Head of caudate nucleus (tissue), 42 donors: Measurements from ENCODE around the gene ANAPC4.
"Not testable (repeated sequence)": the region's sequence is repeated elsewhere in the genome, so short reads cannot be mapped to it uniquely, and the experiment has no call there.

Experiments used
- DNase-seq, 42 donors: peaks; one replicate each; pipeline versions ENCODE4 v3.0.0 to v3.0.0-alpha.2; 2020 to 2021; ENCODE audit warnings: mixed read lengths in 7 of 42
- intact Hi-C: fragments of 100-400 bp; cut with DNase I; formaldehyde crosslinking; loops from one replicate; pipeline ENCODE4 v1.15.0; 2022

ANAPC4 gene

DNA sequence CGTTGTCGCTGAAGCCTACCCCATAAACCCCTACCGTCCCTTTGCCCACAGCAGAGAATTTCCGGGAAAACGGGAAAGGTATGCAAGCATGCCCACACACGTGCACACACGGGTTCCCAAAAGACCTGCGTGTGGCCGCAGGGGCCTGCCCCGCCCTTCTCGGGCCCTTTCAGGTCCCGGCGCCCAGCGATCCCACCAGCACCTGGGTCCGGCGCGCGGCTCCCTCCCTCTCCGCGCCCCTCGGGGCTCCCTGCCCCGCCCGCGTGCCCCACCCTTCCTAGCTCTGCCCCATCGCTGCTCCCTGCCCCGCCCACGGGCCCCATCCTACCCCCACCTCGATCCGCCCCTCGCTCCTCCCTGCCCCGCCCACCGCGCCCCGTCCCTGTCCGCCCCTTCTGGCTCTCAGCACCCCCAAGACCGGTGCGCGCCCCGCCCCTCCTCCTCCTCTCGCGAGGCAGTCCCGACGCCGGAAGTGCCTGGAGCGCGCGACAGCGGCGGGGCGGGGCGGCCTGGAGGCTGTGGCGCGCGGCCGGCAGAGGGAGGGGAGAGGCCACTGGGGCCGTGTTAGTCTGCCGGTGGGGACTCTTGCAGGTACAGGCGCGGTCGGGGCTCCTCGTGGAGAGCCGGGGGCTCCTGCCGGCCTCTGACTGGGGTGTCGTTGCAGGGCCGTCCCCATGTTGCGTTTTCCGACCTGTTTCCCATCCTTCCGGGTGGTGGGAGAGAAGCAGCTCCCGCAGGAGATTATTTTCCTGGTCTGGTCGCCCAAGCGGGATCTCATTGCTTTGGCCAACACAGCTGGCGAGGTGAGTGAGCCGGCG lies at the start of gene ANAPC4:
Gene ANAPC4 (plus strand): TSS at position 510 of the 818 bp plus-strand sequence. CDS start 165 bp downstream, at position 675.
- intact Hi-C loops: loop anchor here (10.0 kb wide), 1 partner anchor 212 kb away; the partner anchor contains the start of gene SEPSECS
- DNase-seq: peak; percentile 67 to 98 (median 92)

DNA sequence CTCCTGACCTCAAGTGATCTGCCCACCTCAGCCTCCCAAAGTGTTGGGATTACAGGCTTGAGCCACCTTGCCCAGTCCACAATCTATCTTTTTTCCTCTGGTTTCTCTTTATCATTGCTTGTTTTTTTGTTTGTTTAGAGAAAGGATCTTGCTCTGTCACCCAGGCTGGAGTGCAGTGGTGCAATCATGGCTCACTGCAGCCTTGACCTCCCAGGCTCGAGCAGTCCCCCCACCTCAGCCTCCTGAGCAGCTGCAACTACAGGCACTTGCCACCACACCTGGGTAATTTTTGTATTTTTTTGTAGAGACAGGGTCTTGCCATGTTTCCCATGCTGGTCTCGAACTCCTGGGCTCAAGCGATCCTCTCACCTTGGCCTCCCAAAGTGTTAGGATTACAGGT lies 48.6 kb upstream of the ANAPC4 start:
- DNase-seq, intact Hi-C loops: not testable (repeated sequence)

DNA sequence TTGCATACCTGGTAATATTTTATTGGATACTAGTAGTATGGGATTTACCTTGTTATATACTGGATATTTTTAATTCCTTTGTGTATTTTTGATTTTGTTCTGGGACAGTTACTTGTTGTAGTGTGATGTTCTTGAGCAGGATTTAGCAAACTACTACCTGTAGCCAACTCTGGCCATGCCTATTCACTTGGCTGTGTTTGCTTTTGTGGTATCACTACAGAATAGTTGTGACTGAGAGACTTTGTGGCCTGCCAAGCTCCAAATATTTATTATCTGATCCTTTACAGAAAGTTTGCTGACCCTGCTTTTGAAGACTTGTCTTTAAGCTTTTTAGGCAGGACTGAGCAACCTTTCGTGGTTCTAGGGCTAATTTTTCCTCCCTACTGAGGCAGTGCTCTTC lies 46.7 kb upstream of the ANAPC4 start:
- DNase-seq: no peak

GRCh38 chr4:25330905-25331808 lies 45.9 kb upstream of the ANAPC4 start:
- DNase-seq: peak in 3 of 42 donors; percentile 14 to 48 (median 18)
- intact Hi-C loops: no loop called here

More for the DNA sequence above, 46.7 kb upstream of the ANAPC4 start:
- intact Hi-C loops: no loop called here

DNA sequence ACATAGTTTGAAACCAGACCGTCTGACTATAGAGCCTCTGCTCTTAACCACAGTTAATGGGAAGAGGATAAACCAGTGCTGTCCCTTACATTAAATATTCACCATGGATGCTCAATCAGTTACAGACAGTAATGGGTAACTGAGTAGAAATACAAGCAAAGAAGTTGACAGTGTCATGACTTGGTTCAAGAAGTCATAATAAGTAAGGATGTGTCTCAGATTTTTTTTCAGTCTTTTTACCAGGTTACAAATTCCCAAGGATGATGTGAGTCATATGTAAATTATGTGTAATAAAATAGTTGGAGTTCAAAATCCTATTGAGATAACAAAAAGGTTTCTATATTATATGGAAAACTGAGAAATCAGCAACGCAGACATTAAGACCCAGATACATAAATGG lies 33.4 kb upstream of the ANAPC4 start:
- no peak for DNase-seq

DNA sequence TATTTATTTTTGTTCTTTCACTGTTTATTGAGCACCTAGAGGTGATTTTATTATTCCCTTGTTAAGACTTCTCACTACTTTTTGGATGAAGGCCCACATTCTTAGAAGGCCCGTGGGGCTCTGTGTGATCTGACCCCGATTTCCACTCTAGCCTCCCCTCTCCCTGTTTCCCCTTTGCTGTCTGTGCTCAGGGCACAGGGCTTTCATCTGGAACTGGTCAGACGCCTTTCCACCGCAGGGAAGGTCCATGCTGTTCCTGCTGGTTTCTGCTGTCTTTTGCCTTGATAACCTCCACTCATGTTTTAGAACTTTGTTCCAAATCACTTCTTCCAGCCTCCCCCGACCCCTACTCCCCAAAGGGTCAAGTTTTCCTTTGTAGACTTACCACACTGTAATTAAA lies 31.3 kb upstream of the ANAPC4 start:
- intact Hi-C loops: no loop called here
- DNase-seq: no peak

More for the DNA sequence above, 33.4 kb upstream of the ANAPC4 start:
- intact Hi-C loops: no loop called here

DNA sequence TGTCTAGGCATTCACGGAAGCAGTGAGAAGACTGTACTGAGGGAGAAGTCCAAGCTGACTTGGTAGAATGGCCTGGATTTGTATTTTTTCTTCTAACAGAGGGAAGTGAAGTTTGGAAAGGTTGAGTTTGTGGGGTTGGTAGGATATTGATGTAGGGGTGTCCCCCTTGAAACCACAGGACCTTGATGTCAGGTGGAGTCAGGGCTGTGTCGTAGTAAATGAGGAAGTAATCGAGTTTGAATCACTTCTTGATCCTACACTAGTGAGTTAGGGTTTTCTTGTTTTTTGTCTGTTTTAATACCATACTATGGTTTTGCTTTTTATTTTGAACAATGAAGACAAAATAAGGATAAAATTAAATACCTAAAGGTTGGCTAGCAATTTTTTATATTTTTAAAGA lies 30.1 kb upstream of the ANAPC4 start:
- intact Hi-C loops: no loop called here
- DNase-seq: no peak

DNA sequence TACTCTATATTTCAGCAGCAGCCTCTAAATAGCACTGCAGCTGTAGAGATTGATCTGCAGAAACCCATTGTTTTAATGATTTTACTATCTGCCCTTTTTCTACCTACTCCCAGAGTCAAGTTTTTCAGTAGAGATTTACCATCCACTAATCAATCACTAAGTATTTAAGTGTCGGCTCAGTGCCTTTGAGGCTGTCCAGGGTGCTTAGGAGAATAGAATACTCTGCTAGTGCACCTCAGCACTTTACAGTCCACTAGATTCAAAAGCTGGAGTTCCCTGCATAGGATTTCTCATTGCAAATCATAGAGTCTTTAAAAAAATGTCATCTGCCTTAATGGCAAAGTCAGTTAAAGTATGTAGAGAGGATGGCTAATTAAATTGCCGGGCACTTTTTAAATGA lies 29.6 kb upstream of the ANAPC4 start:
- intact Hi-C loops: no loop called here
- DNase-seq: no peak

- intact Hi-C loops: no loop called here
- no peak for DNase-seq
Observed at GRCh38 chr4:25347971-25348370, 29.1 kb upstream of the ANAPC4 start.

DNA sequence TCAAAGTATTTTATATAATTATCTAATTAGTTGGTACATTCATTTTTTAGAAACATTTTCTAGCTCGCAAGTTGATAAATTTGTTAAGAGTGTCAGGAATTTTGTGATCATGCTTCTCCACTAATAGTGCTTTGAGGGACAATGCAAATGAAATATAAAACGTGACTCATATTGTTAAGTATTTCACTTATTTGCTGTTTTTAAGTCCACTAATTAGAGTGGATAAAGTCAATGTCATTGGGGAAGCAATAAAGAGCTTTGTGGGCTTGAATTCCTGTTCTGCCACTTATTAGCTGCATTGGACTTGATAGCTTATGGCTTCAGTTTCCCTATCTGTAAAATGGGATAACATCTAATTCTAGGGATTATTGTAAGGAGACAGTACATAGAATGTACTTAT lies 26.5 kb upstream of the ANAPC4 start:
- intact Hi-C loops: no loop called here
- no peak for DNase-seq

DNA sequence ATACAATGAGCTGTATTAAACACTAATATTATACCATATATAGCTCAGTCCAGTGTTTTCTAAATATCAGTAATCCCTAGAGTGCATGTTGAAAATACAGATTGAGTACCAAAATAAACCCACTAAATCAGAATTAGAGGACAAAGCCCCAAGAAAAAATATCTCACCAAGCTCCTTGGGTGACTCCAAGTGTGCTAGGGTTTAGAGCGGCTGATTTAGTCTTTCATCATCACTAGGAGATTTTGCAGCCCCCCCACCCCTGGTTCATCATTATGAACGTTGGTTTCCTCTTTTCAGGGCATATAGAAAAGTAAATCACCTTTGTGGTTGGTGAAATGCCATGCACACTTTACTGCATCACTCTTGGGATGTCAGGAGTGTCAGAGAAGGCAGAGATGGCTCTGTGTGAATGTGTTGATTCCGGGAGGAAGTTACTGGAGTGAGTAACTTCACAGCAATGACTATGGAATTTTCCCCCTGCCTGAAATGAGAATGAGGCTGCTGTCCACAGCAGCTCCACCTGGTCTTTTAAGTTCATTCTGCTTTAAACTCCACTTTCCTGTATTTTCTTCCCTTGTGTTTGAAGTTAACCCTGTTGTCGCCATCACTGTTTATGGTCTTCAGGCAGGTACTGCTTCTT lies 25.2 kb upstream of the ANAPC4 start:
- DNase-seq: no peak
- intact Hi-C loops: no loop called here

DNA sequence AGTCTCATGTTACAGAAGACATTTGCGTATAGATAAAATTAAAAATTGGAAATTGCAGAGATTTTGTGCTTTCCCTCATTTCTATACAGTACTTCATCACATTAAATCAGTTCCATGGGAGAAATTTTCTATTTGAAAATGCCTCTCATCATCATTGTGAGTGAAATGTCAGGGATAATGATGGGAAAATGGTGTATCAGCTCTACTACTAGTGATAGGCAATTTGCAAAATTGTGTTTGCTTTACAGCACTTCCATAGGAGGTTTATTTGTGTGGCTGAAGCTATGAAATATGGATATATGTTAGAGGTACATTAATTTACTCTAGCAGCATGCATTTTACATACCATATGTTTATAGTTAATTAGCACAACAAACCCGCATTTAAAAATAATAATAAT lies 21.0 kb upstream of the ANAPC4 start:
- DNase-seq: no peak
- intact Hi-C loops: no loop called here

GRCh38 chr4:25358515-25359275 lies 18.4 kb upstream of the ANAPC4 start:
- intact Hi-C loops: no loop called here
- no peak for DNase-seq

DNA sequence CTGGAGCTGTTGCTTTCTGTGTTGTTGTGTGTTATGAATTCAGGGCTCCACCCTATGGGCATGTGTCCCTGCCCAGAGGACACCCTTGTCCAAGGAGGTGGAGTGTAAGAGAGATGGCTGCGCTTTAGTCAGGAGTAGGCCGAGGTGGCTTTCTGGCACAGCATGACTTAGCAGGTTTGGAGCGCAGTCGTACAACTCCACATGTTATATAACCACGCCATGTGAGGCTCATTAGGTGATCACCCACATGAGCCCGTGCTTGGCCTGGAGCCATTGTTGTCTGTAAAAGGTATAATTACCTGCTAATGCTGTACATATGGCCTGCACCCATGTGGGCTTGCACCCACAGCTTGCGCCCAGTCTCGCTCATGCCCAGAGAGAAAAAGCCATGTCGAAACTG lies 15.8 kb upstream of the ANAPC4 start:
- no peak for DNase-seq
- intact Hi-C loops: loop anchor here (10.0 kb wide), 1 partner anchor 176 kb away; no protein-coding TSS in a partner anchor

GRCh38 chr4:25367004-25367621 lies 9.9 kb upstream of the ANAPC4 start:
- intact Hi-C loops: loop anchor here (10.0 kb wide), 1 partner anchor 182 kb away; no protein-coding TSS in a partner anchor
- peak in 1 of 42 donors; percentile 14 for DNase-seq

- DNase-seq: no peak
- intact Hi-C loops: loop anchor here (10.0 kb wide), 1 partner anchor 183 kb away; no protein-coding TSS in a partner anchor
Observed at GRCh38 chr4:25367877-25368276, 9.2 kb upstream of the ANAPC4 start.

- intact Hi-C loops: loop anchor here (10.0 kb wide), 1 partner anchor 184 kb away; no protein-coding TSS in a partner anchor
- no peak for DNase-seq
Observed at GRCh38 chr4:25368315-25368714, 8.7 kb upstream of the ANAPC4 start.

- no peak for DNase-seq
- intact Hi-C loops: loop anchor here (10.0 kb wide), 1 partner anchor 205 kb away; the partner anchor contains the start of gene SEPSECS
Observed at GRCh38 chr4:25370242-25370641, 6.8 kb upstream of the ANAPC4 start.
